SK-N-SH (cell line): Measurements from ENCODE around the gene SLC7A7.
"Not testable (repeated sequence)": the region's sequence is repeated elsewhere in the genome, so short reads cannot be mapped to it uniquely, and the experiment has no call there.

Experiments
- CTCF ChIP-seq: fragments of 200-600 bp; sonication (generic); IDR thresholded peaks from 2 replicates; pipeline ENCODE4 v1.6.1; 2017; ENCODE audit warnings: antibody characterized with exemption, mild to moderate bottlenecking, moderate library complexity
- MAX ChIP-seq: IDR thresholded peaks from 2 replicates; pipeline ENCODE4 v1.4.0; 2012; ENCODE audit warnings: low read depth
- MXI1 ChIP-seq: IDR thresholded peaks from 2 replicates; pipeline ENCODE4 v1.6.1; 2012; ENCODE audit warnings: mild to moderate bottlenecking, low read depth, low read length, improper control_type of control experiment
- NFIC ChIP-seq: IDR thresholded peaks from 2 replicates; pipeline ENCODE4 v1.4.0; 2012; ENCODE audit warnings: borderline replicate concordance
- POLR2AphosphoS5 ChIP-seq: IDR thresholded peaks from 2 replicates; pipeline ENCODE4 v1.6.1; 2012; ENCODE audit warnings: low read depth, low read length
- RCOR1 ChIP-seq: fragments of 150-350 bp; IDR thresholded peaks from 2 replicates; pipeline ENCODE4 v1.6.1; 2017; ENCODE audit warnings: antibody characterized with exemption, low read length
- REST ChIP-seq: IDR thresholded peaks from 2 replicates; pipeline ENCODE4 v1.6.1; 2012; ENCODE audit warnings: mild to moderate bottlenecking, low read depth, low read length, moderate library complexity
- RFX5 ChIP-seq: IDR thresholded peaks from 2 replicates; pipeline ENCODE4 v1.6.1; 2012; ENCODE audit warnings: mild to moderate bottlenecking, improper control_type of control experiment, low read length
- SIN3A ChIP-seq: IDR thresholded peaks from 2 replicates; pipeline ENCODE4 v1.6.1; 2012; ENCODE audit warnings: low read depth, mild to moderate bottlenecking, low read length, moderate library complexity, borderline replicate concordance
- TAF1 ChIP-seq: IDR thresholded peaks from 2 replicates; pipeline ENCODE4 v1.6.1; 2012; ENCODE audit warnings: low read depth, mild to moderate bottlenecking, low read length, moderate library complexity, borderline replicate concordance
- USF1 ChIP-seq: IDR thresholded peaks from 2 replicates; pipeline ENCODE4 v1.4.0; 2012; ENCODE audit warnings: low read depth, borderline replicate concordance
- USF2 ChIP-seq: fragments of 150-350 bp; IDR thresholded peaks from 2 replicates; pipeline ENCODE4 v1.6.1; 2017; ENCODE audit warnings: antibody characterized with exemption, low read length, low read depth, borderline replicate concordance
- YY1 ChIP-seq: IDR thresholded peaks from 2 replicates; pipeline ENCODE4 v1.4.0; 2012; ENCODE audit warnings: low read depth, mild to moderate bottlenecking
- ZBTB33 ChIP-seq: IDR thresholded peaks from 2 replicates; pipeline ENCODE4 v1.4.0; 2012; ENCODE audit warnings: low read depth, borderline replicate concordance

GRCh38 chr14:22854296-22854695 is 39.1 kb upstream of the SLC7A7 start:
- TF ChIP-seq YY1, CTCF, REST, ZBTB33, USF2, TAF1, RFX5, MAX, NFIC, SIN3A, USF1, MXI1, POLR2AphosphoS5, RCOR1: not testable (repeated sequence)
